Measurements from ENCODE around the gene KCTD11.

- TF ChIP-seq EZH2 (IDR thresholded peaks at IDR 0.05; ENCODE audit: insufficient read depth, poor library complexity, severe bottlenecking) (no peak), EZH2phosphoT487 (IDR thresholded peaks at IDR 0.05; ENCODE audit: insufficient read depth, low read depth) (no peak)
Measured at GRCh38 chr17:7367918-7368598, 16.1 kb downstream of the KCTD11 start.
